Erythroblast (primary cell): ENCODE measurements around the gene STK4.

Source experiments
- GATA1 ChIP-seq: IDR thresholded peaks from 2 replicates; pipeline ENCODE4 v1.6.1; 2011; ENCODE audit warnings: low read depth, mild to moderate bottlenecking, control low read depth, low read length, moderate library complexity
- POLR2A ChIP-seq: IDR thresholded peaks from 2 replicates; pipeline ENCODE4 v1.6.1; 2011; ENCODE audit warnings: mild to moderate bottlenecking, low read length

DNA sequence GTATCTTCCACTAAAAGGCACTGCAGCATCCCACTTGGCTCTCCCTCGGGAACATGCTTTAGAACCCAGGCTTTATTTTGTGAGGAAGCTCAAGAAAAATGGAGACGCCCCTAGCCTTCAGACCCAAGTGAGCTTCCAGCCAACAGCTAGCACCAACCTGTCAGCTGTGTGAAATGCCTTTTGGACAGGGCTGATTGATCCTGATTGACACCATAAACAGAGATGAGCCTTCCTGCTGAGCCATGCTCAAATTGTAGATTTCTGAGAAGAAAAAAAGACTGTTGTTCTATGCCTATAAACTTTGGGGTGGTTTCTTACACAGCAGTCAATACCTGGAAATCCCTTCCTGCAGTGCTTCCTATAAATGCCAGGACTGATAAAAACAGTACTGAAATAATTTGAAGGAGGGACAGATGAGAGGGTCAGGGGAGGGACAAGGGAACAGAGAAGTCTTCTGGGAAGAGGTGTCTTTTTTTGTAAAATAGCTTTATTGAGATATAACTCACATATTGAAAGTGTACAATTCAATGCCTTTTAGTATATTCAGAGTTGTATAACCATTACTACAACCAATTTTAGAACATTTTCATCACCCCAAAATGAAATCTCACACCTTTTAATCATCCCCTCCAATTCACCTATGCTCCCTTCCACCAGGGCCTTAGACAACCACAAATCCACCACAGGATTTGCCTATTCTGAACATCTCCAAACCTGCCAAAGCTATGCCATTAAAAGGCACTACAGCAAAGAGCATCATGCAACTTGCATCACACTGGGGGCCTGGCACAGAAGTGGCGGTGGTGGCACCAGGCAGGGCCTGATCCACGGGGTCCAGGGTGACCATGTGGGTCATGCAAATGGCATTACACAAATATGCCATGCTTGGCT is 2.7 kb upstream of the STK4 start:
- no peak for TF ChIP-seq POLR2A
- TF ChIP-seq GATA1 = no peak
